ENCODE results near the gene TNFAIP1.

Gene TNFAIP1

DNA sequence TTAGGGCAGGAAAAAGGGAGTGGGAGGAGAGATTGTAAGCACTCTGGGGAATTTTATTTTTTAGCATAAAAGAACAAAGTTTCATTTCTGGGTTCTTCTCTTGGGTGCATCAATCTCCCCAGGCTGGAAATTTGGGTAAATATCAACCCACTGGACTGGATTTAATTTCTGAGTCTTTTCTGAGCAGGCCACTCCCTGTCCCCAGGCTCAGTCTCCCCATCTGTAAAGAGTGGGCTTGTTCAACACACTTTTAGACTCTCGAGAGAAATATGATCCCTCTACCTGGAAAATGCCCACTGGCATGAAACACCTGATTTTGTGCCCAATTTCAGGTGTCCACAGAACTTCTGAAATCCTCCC is 35.2 kb downstream of the TNFAIP1 start:
- no peak for DNase-seq (ENCODE audit: low read depth, low spot score)

DNA sequence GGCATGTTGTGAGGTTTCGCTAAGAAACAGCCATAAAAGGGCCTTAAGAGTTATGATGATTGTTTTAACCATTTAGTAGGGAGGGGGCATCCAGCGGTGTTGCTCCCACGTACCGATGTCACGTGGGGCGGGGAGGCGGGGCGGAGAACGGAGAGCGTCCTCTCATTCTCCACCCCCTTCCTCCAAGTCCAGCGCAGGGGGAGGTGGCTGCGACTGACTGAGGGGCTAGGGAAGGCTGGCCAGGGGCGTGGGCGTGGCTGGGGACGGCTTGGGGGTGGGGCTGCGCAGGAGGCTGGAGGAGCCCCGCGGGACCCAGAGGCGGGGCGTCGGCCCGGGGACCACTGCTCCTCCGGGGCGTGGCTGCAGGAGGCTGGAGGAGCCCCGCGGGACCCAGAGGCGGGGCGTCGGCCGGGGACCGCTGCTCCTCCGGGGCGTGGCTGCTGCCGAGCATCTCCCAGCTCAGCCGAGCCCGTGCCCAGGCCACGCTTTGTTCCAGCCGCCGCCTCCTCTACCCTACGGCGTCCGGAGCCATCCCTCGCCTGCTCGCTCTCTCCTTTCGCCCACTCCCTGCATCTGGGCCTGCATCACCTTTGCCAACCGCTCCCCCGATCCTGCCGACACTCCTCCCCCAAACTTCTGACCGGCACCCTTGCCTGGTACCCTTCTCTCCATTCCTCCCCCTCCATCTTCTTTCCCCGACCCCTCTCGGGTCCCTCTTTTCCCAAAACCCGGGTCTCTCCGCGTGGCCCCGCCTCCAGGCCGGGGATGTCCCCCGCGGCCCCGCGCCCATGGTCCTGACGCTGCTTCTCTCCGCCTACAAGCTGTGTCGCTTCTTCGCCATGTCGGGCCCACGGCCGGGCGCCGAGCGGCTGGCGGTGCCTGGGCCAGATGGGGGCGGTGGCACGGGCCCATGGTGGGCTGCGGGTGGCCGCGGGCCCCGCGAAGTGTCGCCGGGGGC is 36.0 kb downstream of the TNFAIP1 start, which contains the start of gene SARM1:
Gene SARM1, plus strand, starts transcription at position 450 of the 958 bp plus-strand sequence. Its CDS starts 339 bp downstream, at position 789.
- DNase-seq (ENCODE audit: low read depth, low spot score) = peak; percentile 96

DNA sequence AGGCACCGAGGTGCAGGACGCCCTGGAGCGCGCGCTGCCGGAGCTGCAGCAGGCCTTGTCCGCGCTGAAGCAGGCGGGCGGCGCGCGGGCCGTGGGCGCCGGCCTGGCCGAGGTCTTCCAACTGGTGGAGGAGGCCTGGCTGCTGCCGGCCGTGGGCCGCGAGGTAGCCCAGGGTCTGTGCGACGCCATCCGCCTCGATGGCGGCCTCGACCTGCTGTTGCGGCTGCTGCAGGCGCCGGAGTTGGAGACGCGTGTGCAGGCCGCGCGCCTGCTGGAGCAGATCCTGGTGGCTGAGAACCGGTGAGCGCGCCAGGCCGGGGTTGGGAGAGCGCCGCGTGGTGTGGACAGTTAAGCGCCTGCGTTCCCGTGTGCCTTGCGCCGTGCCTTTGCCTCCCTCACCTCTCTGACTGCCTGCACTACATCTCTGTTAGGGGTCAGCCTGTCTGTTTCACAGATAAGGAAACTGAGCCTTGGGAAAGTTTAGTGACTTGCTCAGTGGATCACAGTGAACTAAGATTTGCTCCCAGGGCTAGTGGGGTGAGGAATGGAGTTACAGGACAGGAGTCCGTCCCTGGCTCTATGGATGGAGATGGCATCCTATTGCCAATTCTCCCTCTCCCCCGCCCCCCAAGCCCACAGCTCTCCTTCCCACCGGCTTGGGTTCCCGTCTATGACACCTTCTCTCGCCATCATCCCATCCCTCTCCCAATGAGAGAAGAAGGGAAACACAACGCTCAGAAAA is 36.8 kb downstream of the TNFAIP1 start:
- DNase-seq (ENCODE audit: low read depth, low spot score) = peak; percentile 72

DNA sequence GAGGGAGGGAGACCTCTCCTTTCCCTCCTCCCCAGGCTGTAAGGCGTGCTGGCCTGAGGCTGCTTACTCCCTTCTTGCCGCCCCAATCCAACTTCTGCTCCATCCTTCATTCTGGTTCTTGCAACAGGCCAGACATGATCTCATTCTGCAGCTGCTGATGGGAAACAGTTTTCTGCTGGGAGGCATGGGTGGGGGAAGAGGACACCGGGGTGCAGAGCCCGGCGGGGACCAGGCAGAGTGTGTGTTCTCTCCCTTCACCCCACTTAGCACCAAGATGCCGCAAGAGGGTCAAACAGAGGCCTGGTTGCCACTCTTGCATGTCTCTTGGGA is 37.3 kb downstream of the TNFAIP1 start:
- no peak for DNase-seq (ENCODE audit: low read depth, low spot score)

DNA sequence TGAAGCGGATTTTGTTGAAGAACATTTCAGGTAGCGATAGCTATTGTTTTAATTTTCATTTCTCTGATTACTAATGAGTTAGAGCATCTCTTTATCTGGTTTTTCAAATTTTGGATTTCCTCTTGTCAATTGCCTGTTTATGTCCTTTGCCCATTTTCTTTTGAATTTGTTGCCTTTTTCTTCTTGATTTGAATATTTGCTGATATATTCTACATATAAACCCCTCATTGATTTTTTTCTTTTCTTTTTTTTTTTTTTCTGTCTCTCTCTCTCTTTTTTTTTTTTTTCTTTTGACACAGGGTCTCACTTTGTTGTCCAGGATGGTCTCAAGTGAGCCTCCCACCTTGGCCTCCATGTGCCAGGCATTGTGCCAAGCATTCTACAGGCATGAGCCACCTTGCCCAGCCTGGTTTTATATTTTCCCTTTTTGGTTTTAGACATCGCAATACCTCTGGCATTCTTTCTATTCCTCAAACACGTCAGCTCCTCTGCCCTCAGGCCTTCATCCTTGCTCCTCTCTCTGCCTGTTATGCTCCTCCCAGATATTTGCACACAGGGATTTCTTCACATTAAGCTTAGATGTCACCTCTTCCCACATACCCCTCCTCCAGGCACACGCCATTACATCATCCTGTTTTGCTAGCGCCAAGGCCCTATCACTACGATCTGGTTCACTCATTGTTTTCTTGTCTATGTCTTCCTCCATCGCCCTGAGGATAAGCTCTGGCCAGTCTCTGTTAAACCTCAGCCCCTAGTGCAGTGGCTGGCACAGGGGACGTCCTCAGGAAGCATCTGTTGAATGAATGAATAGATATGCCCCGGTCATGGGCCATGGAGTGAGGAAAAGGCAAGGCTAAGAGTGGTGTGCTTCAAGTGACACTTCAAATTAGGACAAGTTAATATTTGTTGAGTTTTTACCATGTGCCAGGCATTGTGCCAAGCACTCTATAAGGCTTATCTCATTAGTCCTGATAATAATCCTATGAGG is 44.5 kb downstream of the TNFAIP1 start:
- no peak for DNase-seq (ENCODE audit: low read depth, low spot score)

DNA sequence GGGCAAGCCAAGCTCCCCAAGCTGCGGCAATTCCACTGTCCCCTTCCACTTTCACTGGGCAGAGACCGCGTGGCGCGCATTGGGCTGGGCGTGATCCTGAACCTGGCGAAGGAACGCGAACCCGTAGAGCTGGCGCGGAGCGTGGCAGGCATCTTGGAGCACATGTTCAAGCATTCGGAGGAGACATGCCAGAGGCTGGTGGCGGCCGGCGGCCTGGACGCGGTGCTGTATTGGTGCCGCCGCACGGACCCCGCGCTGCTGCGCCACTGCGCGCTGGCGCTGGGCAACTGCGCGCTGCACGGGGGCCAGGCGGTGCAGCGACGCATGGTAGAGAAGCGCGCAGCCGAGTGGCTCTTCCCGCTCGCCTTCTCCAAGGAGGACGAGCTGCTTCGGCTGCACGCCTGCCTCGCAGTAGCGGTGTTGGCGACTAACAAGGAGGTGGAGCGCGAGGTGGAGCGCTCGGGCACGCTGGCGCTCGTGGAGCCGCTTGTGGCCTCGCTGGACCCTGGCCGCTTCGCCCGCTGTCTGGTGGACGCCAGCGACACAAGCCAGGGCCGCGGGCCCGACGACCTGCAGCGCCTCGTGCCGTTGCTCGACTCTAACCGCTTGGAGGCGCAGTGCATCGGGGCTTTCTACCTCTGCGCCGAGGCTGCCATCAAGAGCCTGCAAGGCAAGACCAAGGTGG is 45.7 kb downstream of the TNFAIP1 start:
- DNase-seq (ENCODE audit: low read depth, low spot score) = peak; percentile 46

DNA sequence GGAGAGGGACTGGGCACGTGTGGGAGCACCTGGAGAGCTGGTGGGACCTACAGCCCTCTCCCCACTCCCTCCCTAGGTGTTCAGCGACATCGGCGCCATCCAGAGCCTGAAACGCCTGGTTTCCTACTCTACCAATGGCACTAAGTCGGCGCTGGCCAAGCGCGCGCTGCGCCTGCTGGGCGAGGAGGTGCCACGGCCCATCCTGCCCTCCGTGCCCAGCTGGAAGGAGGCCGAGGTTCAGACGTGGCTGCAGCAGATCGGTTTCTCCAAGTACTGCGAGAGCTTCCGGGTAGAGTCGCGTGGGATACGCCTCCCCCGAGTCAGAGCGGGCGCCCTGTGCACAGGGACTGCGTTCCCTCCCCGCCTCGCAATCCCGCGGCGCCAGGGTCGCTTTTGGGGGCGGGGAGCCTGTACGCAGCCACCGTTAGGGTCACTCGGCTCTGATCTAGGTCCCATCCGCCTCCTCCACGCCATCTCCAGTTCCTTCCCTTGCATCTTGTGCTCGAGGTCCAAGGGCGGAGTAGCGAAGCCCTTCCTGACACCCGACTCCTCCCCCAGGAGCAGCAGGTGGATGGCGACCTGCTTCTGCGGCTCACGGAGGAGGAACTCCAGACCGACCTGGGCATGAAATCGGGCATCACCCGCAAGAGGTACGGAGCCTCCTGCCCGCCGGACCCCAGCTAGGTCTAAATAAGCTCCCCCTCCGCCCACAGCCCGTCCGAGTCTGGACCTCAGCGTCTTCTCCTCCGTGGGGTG is 48.9 kb downstream of the TNFAIP1 start:
- DNase-seq (ENCODE audit: low read depth, low spot score) = no peak

DNA sequence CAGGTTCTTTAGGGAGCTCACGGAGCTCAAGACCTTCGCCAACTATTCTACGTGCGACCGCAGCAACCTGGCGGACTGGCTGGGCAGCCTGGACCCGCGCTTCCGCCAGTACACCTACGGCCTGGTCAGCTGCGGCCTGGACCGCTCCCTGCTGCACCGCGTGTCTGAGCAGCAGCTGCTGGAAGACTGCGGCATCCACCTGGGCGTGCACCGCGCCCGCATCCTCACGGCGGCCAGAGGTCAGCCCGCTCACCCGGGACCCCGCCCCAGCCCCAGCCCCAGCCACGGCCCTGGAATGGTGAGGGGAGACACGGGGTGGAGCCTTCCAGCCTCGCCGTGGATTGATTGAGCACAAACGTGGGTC is 49.5 kb downstream of the TNFAIP1 start:
- no peak for DNase-seq (ENCODE audit: low read depth, low spot score)

DNA sequence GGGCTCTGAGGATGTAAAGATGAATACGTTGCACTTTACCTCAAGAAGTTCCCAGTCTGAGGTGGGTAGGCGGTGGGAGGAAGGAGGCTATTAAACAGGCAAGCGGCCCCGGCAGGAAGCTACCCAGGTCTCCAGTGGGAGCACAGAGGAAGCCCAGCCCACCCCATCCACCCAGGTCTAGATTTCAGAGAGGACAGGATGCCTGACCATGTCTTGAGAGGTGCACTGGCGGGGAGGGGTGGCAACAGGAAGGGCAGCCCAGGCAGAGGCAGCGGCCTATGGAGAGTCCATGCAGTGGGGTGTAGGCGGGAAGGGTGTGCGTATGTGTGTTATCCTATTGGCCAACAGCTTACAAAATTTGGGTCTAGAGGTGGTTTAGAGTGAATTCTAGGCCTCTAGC is 49.8 kb downstream of the TNFAIP1 start:
- DNase-seq (ENCODE audit: low read depth, low spot score) = no peak

DNA sequence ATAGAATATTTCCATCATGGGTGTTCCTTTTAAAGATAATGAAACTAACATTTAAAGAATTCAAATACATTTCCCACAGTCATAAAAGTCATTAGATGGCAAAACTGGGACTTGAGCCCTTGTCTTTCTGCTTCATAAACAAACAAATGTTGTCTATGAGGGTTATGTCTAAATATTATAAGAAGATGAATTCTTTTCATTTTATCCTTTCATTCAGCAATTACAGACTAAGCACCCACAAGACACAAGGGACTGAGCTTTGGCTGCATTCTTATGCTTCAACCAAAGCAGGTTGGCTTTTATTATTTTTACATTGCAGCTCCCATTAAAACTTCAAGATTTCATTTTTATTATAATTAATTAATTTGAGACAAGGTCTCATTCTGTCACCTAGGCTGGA is 50.8 kb downstream of the TNFAIP1 start:
- no peak for DNase-seq (ENCODE audit: low read depth, low spot score)

DNA sequence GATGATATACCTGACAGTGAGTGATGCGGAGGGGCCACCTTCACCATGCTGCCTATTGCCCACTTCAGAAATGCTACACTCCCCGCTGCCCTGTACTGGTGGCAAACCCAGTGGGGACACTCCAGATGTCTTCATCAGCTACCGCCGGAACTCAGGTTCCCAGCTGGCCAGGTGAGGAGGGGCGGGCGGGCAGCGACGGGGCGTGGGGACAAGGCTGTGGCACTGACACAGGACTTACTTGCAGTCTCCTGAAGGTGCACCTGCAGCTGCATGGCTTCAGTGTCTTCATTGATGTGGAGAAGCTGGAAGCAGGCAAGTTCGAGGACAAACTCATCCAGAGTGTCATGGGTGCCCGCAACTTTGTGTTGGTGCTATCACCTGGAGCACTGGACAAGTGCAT is 52.5 kb downstream of the TNFAIP1 start:
- no peak for DNase-seq (ENCODE audit: low read depth, low spot score)

DNA sequence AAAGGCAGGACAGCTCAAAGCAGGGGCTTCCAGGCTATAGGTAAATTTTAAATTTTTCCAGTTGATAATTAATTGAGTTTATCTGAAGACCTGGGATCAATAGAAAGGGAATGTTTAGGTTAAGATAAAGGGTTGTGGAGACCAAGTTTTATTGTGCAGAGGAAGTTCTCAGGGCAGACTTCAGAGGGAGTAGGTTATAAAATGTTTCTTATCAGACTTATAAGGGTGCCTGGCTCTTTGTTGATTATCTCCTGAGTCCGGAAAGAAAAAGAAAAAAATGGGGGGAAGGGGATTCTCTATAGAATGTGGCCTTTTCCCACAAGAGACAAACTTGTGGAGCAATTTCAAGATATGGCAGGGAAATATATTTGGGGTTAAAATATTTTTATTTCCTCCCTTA is 54.6 kb downstream of the TNFAIP1 start:
- DNase-seq (ENCODE audit: low read depth, low spot score) = no peak

DNA sequence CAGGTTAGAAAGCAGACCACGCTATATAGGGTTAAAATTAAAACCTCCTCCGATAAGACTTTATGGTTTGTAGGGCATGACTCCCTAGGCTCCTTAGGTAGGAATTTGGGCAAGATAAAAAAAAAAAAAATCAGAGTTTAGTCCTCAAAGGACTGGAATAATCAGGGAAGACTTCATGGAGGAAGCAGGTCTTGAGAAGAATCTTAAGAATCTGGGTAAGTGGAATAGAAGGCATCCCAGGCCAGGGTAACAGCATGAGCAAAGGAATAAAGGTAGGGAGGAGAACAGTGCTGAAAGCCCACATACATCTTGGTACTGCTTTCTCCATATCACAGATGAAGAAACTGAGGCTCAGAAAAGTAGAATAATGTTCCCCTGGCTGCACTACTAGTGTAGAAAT is 55.0 kb downstream of the TNFAIP1 start:
- no peak for DNase-seq (ENCODE audit: low read depth, low spot score)

DNA sequence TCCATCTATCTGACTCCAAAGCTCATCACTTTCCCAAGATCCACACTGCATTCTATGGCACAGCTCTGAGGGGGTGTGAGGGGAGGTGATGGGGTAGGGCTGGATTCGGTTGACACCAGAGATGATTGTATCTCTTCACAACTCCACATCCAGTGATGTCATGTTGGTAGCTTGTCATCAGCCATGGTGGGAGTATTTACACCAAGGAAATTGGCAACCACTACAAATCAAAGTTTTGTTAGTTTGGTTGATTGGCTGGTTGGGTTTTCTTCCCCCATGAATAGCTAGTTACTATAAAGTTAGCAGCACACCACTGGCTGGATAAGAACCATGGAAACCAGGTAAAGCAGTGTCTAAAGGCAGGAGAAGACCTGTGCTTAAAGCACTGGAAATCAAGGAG is 55.4 kb downstream of the TNFAIP1 start:
- DNase-seq (ENCODE audit: low read depth, low spot score) = no peak

DNA sequence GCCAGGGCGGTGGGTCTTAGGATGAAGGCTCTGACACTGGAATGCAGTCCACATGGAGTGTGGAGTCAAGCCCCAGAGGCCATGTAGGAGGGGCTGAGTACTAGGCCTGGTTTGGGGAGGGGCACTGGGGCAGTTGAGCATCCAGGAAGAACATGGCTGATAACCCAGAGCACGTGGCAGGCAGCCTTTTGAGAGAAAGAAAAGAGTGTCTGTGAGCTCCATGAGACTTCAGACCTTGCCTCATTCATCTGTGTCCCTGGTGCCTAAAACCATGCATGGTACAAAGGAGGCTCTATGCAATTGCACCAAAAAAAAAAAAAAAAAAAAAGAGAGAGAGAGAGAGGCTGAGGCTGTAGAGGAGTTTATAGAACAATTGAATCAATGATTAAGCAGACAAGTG is 55.8 kb downstream of the TNFAIP1 start:
- DNase-seq (ENCODE audit: low read depth, low spot score) = no peak

DNA sequence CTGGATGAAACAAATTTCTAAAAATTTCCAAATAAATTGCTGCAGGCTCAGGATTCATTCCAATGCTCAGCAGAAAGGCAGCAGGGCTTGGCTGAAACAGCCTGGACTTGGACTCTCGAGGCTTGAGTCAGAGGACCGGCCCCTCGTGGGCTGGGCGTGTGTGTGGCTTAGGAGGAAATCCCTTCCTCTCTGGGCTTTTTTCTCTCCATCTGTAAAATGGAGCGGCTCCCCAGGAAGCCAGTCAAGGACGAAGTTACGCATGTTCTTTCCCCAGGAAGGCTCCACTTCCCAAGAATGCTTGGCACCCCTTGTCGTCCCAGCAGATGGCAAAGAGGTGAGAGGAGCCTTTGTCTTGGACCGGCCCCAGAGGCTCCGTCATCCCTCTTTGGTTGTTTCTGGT is 56.9 kb downstream of the TNFAIP1 start:
- DNase-seq (ENCODE audit: low read depth, low spot score) = no peak

DNA sequence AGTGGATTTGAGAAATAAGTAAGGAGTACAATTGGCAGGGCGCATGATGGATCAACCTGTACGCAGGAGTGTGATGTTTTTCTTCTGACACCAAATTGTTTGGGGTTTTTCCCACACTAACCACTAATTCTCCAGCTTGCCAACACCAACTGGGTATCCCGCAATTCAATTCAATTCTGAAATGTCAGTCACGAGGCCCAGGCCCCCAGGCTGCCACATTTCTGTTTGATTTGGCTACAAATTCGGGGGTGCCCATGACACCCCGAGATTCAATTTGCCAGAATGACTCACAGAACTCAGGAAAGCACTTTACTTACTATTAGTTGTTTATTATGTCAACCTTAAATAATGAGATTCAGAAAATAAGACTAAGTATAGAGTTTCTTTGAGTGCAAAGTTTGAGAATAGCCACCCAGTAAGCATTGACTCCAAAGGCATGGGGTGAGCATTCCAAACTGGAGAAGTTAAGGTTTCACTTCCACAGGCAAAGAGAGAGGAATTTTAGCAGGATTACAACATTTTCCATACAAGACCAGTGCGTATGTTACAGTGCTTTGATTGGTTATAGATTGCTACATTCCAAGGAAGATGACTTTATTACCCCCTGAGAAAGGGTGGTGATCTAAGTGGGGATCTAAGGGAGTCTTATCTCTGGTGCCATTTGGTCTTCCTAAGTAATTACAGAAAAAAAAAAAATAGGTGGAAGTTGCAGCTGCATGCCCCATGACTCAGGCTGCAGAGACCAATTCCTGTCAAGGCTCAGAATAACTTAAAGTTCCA is 59.0 kb downstream of the TNFAIP1 start:
- peak; percentile 45 for DNase-seq (ENCODE audit: low read depth, low spot score)

DNA sequence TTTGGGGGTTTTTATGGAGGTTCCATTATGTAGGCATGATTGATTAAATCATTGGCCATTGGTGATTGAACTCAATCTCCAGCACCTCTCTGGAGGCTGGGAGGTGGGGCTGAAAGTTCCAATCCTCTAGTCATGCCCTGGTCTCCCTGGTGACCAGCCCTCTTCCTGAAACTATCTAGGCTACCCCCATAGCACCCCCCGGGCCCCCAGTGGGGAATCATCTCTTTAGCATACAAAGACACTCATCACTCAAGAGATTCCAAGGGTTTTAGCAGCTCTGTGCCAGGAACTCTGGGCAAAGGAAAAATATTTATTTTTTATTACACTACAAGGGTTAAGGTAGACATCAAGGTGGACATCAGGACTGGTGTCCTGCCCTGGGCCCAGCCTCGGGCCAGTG is 59.9 kb downstream of the TNFAIP1 start:
- no peak for DNase-seq (ENCODE audit: low read depth, low spot score)

DNA sequence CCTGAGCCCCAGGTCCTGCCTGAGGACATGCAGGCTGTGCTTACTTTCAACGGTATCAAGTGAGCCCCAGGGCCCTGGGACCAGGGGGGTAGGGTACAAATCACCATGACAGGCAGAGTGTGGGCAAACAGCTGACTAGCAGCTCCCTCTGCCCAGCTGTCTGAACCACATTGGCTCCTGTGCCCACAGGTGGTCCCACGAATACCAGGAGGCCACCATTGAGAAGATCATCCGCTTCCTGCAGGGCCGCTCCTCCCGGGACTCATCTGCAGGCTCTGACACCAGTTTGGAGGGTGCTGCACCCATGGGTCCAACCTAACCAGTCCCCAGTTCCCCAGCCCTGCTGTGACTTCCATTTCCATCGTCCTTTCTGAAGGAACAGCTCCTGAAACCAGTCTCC is 60.4 kb downstream of the TNFAIP1 start:
- no peak for DNase-seq (ENCODE audit: low read depth, low spot score)
